HEK293T (cell line): Measurements from ENCODE around the gene CR1.

Source experiments
- CTCF ChIA-PET: fragments of 350-600 bp; formaldehyde crosslinking; extraction: SDS; loops from one replicate; lab custom pipeline; 2021; ENCODE audit warnings: antibody characterized with exemption, inconsistent platforms; lab: Yijun Ruan, JAX
- POLR2A ChIA-PET: fragments of 350-600 bp; formaldehyde crosslinking; extraction: SDS; loops from one replicate; lab custom pipeline; 2020; ENCODE audit warnings: antibody characterized with exemption, inconsistent platforms; lab: Yijun Ruan, JAX
- DNase-seq: peaks from one replicate; pipeline ENCODE4 v3.0.0; 2012; ENCODE audit warnings: mixed read lengths; ENCODE audit errors: extremely low spot score
- ARNT ChIP-seq: fragments of 450-650 bp; IDR thresholded peaks from 2 replicates; pipeline ENCODE4 v1.6.1; 2017; ENCODE audit warnings: mild to moderate bottlenecking
- BHLHE40 ChIP-seq: fragments of 450-650 bp; IDR thresholded peaks from 2 replicates; pipeline ENCODE4 v1.6.1; 2016; ENCODE audit warnings: mild to moderate bottlenecking, moderate library complexity, borderline replicate concordance
- CTBP1 ChIP-seq: fragments of 450-650 bp; IDR thresholded peaks from 2 replicates; pipeline ENCODE4 v1.6.1; 2016; ENCODE audit warnings: borderline replicate concordance
- ELF4 ChIP-seq: fragments of 450-650 bp; IDR thresholded peaks from 2 replicates; pipeline ENCODE4 v1.6.1; 2017; ENCODE audit warnings: antibody characterized with exemption
- FOXA1 ChIP-seq: fragments of 450-650 bp; IDR thresholded peaks from 2 replicates; pipeline ENCODE4 v1.6.1; 2016; ENCODE audit warnings: mild to moderate bottlenecking
- FOXK2 ChIP-seq: fragments of 450-650 bp; IDR thresholded peaks from 2 replicates; pipeline ENCODE4 v1.6.1; 2016; ENCODE audit warnings: mild to moderate bottlenecking
- FOXM1 ChIP-seq: fragments of 450-650 bp; IDR thresholded peaks from 2 replicates; pipeline ENCODE4 v1.6.1; 2017; ENCODE audit warnings: mild to moderate bottlenecking, borderline replicate concordance
- HDGF ChIP-seq: fragments of 450-650 bp; IDR thresholded peaks from 2 replicates; pipeline ENCODE4 v1.6.1; 2017; ENCODE audit warnings: antibody characterized with exemption, borderline replicate concordance
- L3MBTL2 ChIP-seq: fragments of 450-650 bp; conservative IDR thresholded peaks from 2 replicates; pipeline ENCODE4 v1.6.1; 2016; ENCODE audit warnings: mild to moderate bottlenecking
- LEF1 ChIP-seq: fragments of 450-650 bp; IDR thresholded peaks from 2 replicates; pipeline ENCODE4 v1.6.1; 2017; ENCODE audit warnings: mild to moderate bottlenecking, borderline replicate concordance
- NFRKB ChIP-seq: fragments of 450-650 bp; IDR thresholded peaks from 2 replicates; pipeline ENCODE4 v1.6.1; 2016; ENCODE audit warnings: mild to moderate bottlenecking, moderate library complexity
- PKNOX1 ChIP-seq: fragments of 450-650 bp; IDR thresholded peaks from 2 replicates; pipeline ENCODE4 v1.6.1; 2016
- SP1 ChIP-seq: fragments of 450-650 bp; IDR thresholded peaks from 2 replicates; pipeline ENCODE4 v1.6.1; 2017
- SUZ12 ChIP-seq: fragments of 450-650 bp; IDR thresholded peaks from 2 replicates; pipeline ENCODE4 v1.6.1; 2016; ENCODE audit warnings: mild to moderate bottlenecking
- TARDBP ChIP-seq: fragments of 450-650 bp; IDR thresholded peaks from 2 replicates; pipeline ENCODE4 v1.6.1; 2016
- ZNF384 ChIP-seq: fragments of 450-650 bp; IDR thresholded peaks from 2 replicates; pipeline ENCODE4 v1.6.1; 2016

CR1 gene

GRCh38 chr1:207458414-207458813 lies 37.5 kb upstream of the CR1 start:
- TF ChIP-seq L3MBTL2 (no peak), ELF4 (no peak), ARNT (no peak), PKNOX1 (no peak), HDGF (no peak), CTBP1 (no peak), NFRKB (no peak), BHLHE40 (no peak), SUZ12 (no peak), FOXM1 (no peak), TARDBP (no peak), SP1 (no peak), FOXK2 (no peak), LEF1 (no peak), FOXA1 (no peak), ZNF384 (no peak)
- CTCF ChIA-PET: no interaction called here
- POLR2A ChIA-PET: no interaction called here
- no peak for DNase-seq

- ChIA-PET CTCF (no interaction called here), POLR2A (no interaction called here)
These were observed 36.9 kb upstream of the CR1 start for GRCh38 chr1:207459008-207459407.

GRCh38 chr1:207461649-207462048 lies 34.3 kb upstream of the CR1 start:
- no peak for DNase-seq
- ChIA-PET CTCF (no interaction called here), POLR2A (no interaction called here)
- TF ChIP-seq BHLHE40 (no peak), ELF4 (no peak), PKNOX1 (no peak), LEF1 (no peak), HDGF (no peak)

More at GRCh38 chr1:207459008-207459407, 36.9 kb upstream of the CR1 start:
- no peak for DNase-seq
- TF ChIP-seq NFRKB: no peak
- TF ChIP-seq HDGF: no peak
- no peak for TF ChIP-seq LEF1
- TF ChIP-seq L3MBTL2: no peak
- no peak for TF ChIP-seq FOXA1
- TF ChIP-seq FOXK2: no peak
- no peak for TF ChIP-seq SUZ12
- TF ChIP-seq ELF4: no peak
- TF ChIP-seq CTBP1: no peak
- no peak for TF ChIP-seq TARDBP

- no peak for TF ChIP-seq LEF1
- TF ChIP-seq NFRKB: no peak
- no peak for TF ChIP-seq ARNT
- TF ChIP-seq HDGF: no peak
- TF ChIP-seq FOXK2: no peak
- TF ChIP-seq ELF4: no peak
- no peak for TF ChIP-seq PKNOX1
- no peak for TF ChIP-seq SUZ12
- no peak for TF ChIP-seq L3MBTL2
- no peak for TF ChIP-seq TARDBP
- CTCF ChIA-PET: no interaction called here
- DNase-seq: no peak
- POLR2A ChIA-PET: no interaction called here
These were observed 33.4 kb upstream of the CR1 start for GRCh38 chr1:207462535-207462934.

GRCh38 chr1:207463021-207463420 lies 32.9 kb upstream of the CR1 start:
- DNase-seq: no peak
- ChIA-PET CTCF (no interaction called here), POLR2A (no interaction called here)
- TF ChIP-seq PKNOX1: no peak
- TF ChIP-seq CTBP1: no peak
- no peak for TF ChIP-seq FOXA1
- no peak for TF ChIP-seq LEF1
- TF ChIP-seq ELF4: no peak
- TF ChIP-seq SUZ12: no peak
- TF ChIP-seq ZNF384: no peak
- no peak for TF ChIP-seq NFRKB
- no peak for TF ChIP-seq HDGF
- no peak for TF ChIP-seq ARNT
- no peak for TF ChIP-seq FOXM1
- no peak for TF ChIP-seq FOXK2
- TF ChIP-seq TARDBP: no peak
- TF ChIP-seq BHLHE40: no peak
- TF ChIP-seq L3MBTL2: no peak
- no peak for TF ChIP-seq SP1

GRCh38 chr1:207463571-207463970 lies 32.4 kb upstream of the CR1 start:
- DNase-seq: no peak
- TF ChIP-seq ARNT: no peak
- no peak for TF ChIP-seq SUZ12
- TF ChIP-seq ZNF384: no peak
- no peak for TF ChIP-seq FOXA1
- TF ChIP-seq PKNOX1: no peak
- TF ChIP-seq L3MBTL2: no peak
- TF ChIP-seq TARDBP: no peak
- no peak for TF ChIP-seq HDGF
- no peak for TF ChIP-seq LEF1
- TF ChIP-seq BHLHE40: no peak
- no peak for TF ChIP-seq CTBP1
- TF ChIP-seq ELF4: no peak
- TF ChIP-seq FOXK2: no peak
- TF ChIP-seq FOXM1: no peak
- no peak for TF ChIP-seq SP1
- no peak for TF ChIP-seq NFRKB
- ChIA-PET POLR2A (interaction anchor here (0.8 kb wide), 1 partner anchor 9 kb away, joined by 3 read pairs; no protein-coding TSS in a partner anchor), CTCF (no interaction called here)
